K562 (cell line): ENCODE results near the gene SPIB. TPM values are rescaled to one million over a fixed set of nuclear protein-coding genes. Genes with fewer than 3 reads are reported as not detected.

Experiments
- ARHGAP35 ChIP-seq: fragments of 450-650 bp; IDR thresholded peaks from 2 replicates; pipeline ENCODE4 v1.6.1; 2018; ENCODE audit not compliant: partially characterized antibody
- ASH1L ChIP-seq: fragments of 450-650 bp; IDR thresholded peaks from 2 replicates; pipeline ENCODE4 v1.6.1; 2018; ENCODE audit warnings: borderline replicate concordance, mild to moderate bottlenecking, low read depth; ENCODE audit not compliant: partially characterized antibody
- ATF1 ChIP-seq, 2 experiments: fragments of 450-650 bp in 1 of 2; IDR thresholded peaks; 2 replicates each; pipeline ENCODE4 v1.6.1; 2016; ENCODE audit warnings: missing compliant biosample characterization in 1 of 2, missing genetic modification characterization in 1 of 2
- BRD4 ChIP-seq: fragments of 200-600 bp; sonication (generic); IDR thresholded peaks from 2 replicates; pipeline ENCODE4 v1.6.1; 2017; ENCODE audit warnings: inconsistent platforms
- CCAR2 ChIP-seq: fragments of 200-400 bp; formaldehyde crosslinking; IDR thresholded peaks from 2 replicates; pipeline ENCODE4 v1.6.1; 2017; ENCODE audit warnings: mild to moderate bottlenecking, low read depth, low read length
- DNMT1 ChIP-seq: fragments of 450-650 bp; IDR thresholded peaks from 2 replicates; pipeline ENCODE4 v1.6.1; 2016; ENCODE audit warnings: antibody characterized with exemption, mild to moderate bottlenecking
- HDAC6 ChIP-seq: IDR thresholded peaks from 2 replicates; pipeline ENCODE4 v1.6.1; 2012; ENCODE audit warnings: low read depth, mild to moderate bottlenecking, control low read depth, inconsistent platforms, low read length, moderate library complexity
- KAT2B ChIP-seq: IDR thresholded peaks from one replicate; pipeline ENCODE4 v1.6.1; 2012; ENCODE audit warnings: low read depth, mild to moderate bottlenecking, control low read depth, inconsistent platforms, low read length, moderate library complexity
- MEIS2 ChIP-seq: fragments of 450-650 bp; IDR thresholded peaks from 2 replicates; pipeline ENCODE4 v1.6.1; 2014; ENCODE audit warnings: mild to moderate bottlenecking; ENCODE audit not compliant: partially characterized antibody
- RFX7 ChIP-seq: fragments of 250-450 bp; sonication (Bioruptor Pico); IDR thresholded peaks from 2 replicates; pipeline ENCODE4 v1.5.1; 2021; ENCODE audit warnings: mild to moderate bottlenecking
- SNRNP70 ChIP-seq: fragments of 200-400 bp; formaldehyde crosslinking; optimal IDR thresholded peaks from 2 replicates; pipeline ENCODE3; 2017; ENCODE audit warnings: low read depth, low read length
- ZNF282 ChIP-seq: sonication (generic); formaldehyde crosslinking; IDR thresholded peaks from 2 replicates; pipeline ENCODE4 v1.8.1; 2023; ENCODE audit warnings: missing genetic modification reagents
- polyA plus RNA-seq, 8 experiments: library from polyadenylated mRNA; depleted of rRNA in 4 of 8; stranded (reverse) in 5 of 8; unstranded in 3 of 8; fragments of >200 nt; fragmentation: Nextera tagmentation in 2 of 8; fragmentation: Illumina TruSeq in 1 of 8; extraction: Ambion mirVana in 2 of 8; extraction: Trizol in 1 of 8; gene quantifications; 2 replicates each; pipeline versions ENCODE4 v1.2.1 to v1.2.3, GENCODE V29; 2011 to 2014; ENCODE audit warnings: inconsistent platforms in 1 of 8, missing spikeins in 1 of 8
- total RNA-seq, 7 experiments: library from RNA; depleted of rRNA in 6 of 7; stranded (reverse); fragments of >200 nt in 6 of 7; fragmentation: Illumina TruSeq in 2 of 7; extraction: Trizol in 2 of 7; gene quantifications; 2 replicates each; pipeline versions ENCODE4 v1.2.1 to v1.2.3, GENCODE V29; 2011 to 2021; ENCODE audit warnings: low replicate concordance in 1 of 7
- TF ChIP-seq, protein P1 (sequence below): fragments of 450-650 bp; formaldehyde crosslinking; conservative IDR thresholded peaks from 2 replicates; pipeline ENCODE4 v1.4.0; 2022; ENCODE audit warnings: mild to moderate bottlenecking, missing genetic modification characterization
- TF ChIP-seq, protein P2 (sequence below): fragments of 450-650 bp; IDR thresholded peaks from 2 replicates; pipeline ENCODE4 v1.6.1; 2014; ENCODE audit warnings: low read depth, mild to moderate bottlenecking, moderate library complexity, borderline replicate concordance
- TF ChIP-seq, protein P3 (sequence below), 2 experiments: fragments of 450-650 bp; conservative IDR thresholded peaks; 2 replicates each; pipeline ENCODE4 v1.6.1; 2017; ENCODE audit warnings: mild to moderate bottlenecking in 2 of 2, moderate library complexity in 2 of 2
- TF ChIP-seq, protein P4 (sequence below): sonication (generic); formaldehyde crosslinking; IDR thresholded peaks from 2 replicates; pipeline ENCODE4 v1.8.1; 2023; ENCODE audit warnings: mild to moderate bottlenecking, missing genetic modification reagents

Gene SPIB
- total and polyA plus RNA-seq, 9 of the 15 experiments (the other 6 are each of a cell fraction or from before 2014, with no cell fraction given) = 0.06 to 1.0 (median 0.43) TPM; not detected in 1

DNA sequence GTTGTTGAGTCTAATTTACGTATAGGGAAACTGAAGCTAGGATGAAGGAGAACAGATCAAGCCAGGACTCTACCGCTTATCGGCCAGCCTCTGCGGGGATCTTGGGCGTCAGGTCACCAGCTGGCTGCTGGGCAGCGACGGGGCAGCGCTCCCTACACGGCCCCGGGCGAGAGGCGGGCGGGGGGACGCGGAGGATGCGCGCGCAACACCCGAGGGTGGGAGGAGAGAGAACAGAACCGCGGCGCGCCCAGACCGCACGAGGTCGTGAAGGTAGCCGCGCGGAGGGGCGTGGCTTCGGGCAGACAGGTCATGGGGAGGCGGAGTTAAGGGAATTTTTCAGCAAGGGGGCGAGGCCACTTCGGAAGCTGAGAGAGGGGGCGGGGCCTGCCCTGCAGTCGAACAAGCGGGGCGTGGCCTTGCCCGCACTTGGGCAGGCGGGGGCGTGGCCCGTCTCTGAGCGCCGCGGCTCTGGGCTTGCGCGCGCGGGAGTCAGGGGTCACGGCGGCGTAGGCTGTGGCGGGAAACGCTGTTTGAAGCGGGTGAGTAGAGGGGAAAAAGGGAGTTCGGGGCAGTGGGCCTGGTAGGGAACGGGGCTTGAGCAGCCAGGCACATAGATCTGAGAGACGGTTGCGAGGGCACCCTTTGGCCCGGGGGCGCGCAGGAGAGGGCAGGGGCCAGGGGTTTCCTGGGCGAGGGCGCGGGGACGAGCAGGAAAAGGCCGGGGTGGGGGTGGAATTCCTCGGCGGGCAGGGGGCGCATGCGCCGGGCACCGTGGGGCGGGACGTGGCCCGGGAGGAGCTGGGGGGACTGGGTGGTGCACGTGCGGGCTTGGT is 34.7 kb upstream of the SPIB start, which contains the start of gene POLD1 (continued):
- TF ChIP-seq, protein P1, sequence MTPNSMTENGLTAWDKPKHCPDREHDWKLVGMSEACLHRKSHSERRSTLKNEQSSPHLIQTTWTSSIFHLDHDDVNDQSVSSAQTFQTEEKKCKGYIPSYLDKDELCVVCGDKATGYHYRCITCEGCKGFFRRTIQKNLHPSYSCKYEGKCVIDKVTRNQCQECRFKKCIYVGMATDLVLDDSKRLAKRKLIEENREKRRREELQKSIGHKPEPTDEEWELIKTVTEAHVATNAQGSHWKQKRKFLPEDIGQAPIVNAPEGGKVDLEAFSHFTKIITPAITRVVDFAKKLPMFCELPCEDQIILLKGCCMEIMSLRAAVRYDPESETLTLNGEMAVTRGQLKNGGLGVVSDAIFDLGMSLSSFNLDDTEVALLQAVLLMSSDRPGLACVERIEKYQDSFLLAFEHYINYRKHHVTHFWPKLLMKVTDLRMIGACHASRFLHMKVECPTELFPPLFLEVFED (CRISPR knock-in tag) = peak; percentile 97
- TF ChIP-seq DNMT1 (no peak; the same call in 1 of the 2 replicates), HDAC6 (no peak), ARHGAP35 (no peak), RFX7 (no peak), ZNF282 (CRISPR knock-in tag) (no peak), CCAR2 (no peak), BRD4 (no peak), SNRNP70 (no peak), ASH1L (no peak), ATF1 (CRISPR knock-in tag; IDR thresholded peaks at IDR 0.05) (no peak), ATF1 (tag; IDR thresholded peaks at IDR 0.05) (peak; percentile 73), KAT2B (no peak), MEIS2 (peak; percentile 74)
- TF ChIP-seq, protein P2, sequence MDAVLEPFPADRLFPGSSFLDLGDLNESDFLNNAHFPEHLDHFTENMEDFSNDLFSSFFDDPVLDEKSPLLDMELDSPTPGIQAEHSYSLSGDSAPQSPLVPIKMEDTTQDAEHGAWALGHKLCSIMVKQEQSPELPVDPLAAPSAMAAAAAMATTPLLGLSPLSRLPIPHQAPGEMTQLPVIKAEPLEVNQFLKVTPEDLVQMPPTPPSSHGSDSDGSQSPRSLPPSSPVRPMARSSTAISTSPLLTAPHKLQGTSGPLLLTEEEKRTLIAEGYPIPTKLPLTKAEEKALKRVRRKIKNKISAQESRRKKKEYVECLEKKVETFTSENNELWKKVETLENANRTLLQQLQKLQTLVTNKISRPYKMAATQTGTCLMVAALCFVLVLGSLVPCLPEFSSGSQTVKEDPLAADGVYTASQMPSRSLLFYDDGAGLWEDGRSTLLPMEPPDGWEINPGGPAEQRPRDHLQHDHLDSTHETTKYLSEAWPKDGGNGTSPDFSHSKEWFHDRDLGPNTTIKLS = no peak
- TF ChIP-seq, protein P3, sequence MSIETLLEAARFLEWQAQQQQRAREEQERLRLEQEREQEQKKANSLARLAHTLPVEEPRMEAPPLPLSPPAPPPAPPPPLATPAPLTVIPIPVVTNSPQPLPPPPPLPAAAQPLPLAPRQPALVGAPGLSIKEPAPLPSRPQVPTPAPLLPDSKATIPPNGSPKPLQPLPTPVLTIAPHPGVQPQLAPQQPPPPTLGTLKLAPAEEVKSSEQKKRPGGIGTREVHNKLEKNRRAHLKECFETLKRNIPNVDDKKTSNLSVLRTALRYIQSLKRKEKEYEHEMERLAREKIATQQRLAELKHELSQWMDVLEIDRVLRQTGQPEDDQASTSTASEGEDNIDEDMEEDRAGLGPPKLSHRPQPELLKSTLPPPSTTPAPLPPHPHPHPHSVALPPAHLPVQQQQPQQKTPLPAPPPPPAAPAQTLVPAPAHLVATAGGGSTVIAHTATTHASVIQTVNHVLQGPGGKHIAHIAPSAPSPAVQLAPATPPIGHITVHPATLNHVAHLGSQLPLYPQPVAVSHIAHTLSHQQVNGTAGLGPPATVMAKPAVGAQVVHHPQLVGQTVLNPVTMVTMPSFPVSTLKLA (conservative IDR thresholded peaks at IDR 0.05) = peak; percentile 85 to 89; a peak in 3 of 4 replicates
- TF ChIP-seq, protein P4, sequence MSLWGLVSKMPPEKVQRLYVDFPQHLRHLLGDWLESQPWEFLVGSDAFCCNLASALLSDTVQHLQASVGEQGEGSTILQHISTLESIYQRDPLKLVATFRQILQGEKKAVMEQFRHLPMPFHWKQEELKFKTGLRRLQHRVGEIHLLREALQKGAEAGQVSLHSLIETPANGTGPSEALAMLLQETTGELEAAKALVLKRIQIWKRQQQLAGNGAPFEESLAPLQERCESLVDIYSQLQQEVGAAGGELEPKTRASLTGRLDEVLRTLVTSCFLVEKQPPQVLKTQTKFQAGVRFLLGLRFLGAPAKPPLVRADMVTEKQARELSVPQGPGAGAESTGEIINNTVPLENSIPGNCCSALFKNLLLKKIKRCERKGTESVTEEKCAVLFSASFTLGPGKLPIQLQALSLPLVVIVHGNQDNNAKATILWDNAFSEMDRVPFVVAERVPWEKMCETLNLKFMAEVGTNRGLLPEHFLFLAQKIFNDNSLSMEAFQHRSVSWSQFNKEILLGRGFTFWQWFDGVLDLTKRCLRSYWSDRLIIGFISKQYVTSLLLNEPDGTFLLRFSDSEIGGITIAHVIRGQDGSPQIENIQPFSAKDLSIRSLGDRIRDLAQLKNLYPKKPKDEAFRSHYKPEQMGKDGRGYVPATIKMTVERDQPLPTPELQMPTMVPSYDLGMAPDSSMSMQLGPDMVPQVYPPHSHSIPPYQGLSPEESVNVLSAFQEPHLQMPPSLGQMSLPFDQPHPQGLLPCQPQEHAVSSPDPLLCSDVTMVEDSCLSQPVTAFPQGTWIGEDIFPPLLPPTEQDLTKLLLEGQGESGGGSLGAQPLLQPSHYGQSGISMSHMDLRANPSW (CRISPR knock-in tag) = 0 out of 2 replicates have a peak, but pooled peaks have one; percentile 70
